ENCODE measurements around the gene MAPK9. TPM values are rescaled to one million over a fixed set of nuclear protein-coding genes. Genes with fewer than 3 reads are reported as not detected.

Gene MAPK9
- total RNA-seq, 6 experiments from 2014 or later, result 14.4 to 18.6 (median 15.6) TPM

DNA sequence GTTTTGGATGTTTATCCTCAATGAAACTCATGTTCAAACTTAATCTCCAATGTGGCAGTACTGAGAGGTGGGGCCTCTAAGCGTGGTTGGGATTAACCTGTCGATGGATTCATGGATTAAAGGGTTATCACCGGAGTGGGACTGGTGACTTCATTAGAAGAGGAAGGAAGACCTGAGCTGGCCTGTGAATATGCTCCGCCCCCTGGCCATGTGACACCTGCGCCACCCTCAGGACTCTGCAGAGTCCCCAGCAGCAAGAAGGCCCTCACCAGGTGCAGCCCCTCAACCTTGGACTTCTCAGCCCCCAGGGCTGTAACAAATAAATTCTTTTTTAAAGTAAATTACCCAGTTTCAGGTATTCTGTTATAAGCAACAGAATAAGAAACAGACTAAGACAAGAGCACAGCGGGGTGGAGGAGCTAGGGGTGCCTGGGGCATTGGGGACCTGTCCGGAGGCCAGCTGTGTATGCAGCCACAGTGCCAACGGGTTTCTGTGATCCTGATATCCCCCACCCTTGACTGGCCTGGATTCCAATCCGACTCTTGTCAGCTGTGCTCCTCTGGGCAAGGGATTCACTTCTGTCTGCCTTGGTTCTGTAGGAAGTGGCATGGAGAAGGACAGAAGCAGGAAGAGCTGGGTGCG lies 3.2 kb upstream of the MAPK9 start:
- intact Hi-C loops (cut with DNase I), result no loop called here
- H3K4me1 ChIP-seq, result peaks cover 0 to 14% (median 0%) of the 10 kb centered on the region in 4 donors
- no peaks in the 10 kb centered on the region for H3K9me3 ChIP-seq
- H3K36me3 ChIP-seq, result no peaks in the 10 kb centered on the region
- TF ChIP-seq, protein P1, sequence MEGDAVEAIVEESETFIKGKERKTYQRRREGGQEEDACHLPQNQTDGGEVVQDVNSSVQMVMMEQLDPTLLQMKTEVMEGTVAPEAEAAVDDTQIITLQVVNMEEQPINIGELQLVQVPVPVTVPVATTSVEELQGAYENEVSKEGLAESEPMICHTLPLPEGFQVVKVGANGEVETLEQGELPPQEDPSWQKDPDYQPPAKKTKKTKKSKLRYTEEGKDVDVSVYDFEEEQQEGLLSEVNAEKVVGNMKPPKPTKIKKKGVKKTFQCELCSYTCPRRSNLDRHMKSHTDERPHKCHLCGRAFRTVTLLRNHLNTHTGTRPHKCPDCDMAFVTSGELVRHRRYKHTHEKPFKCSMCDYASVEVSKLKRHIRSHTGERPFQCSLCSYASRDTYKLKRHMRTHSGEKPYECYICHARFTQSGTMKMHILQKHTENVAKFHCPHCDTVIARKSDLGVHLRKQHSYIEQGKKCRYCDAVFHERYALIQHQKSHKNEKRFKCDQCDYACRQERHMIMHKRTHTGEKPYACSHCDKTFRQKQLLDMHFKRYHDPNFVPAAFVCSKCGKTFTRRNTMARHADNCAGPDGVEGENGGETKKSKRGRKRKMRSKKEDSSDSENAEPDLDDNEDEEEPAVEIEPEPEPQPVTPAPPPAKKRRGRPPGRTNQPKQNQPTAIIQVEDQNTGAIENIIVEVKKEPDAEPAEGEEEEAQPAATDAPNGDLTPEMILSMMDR (IDR thresholded peaks at IDR 0.05), result no peak
- no peak for TF ChIP-seq POLR2A (IDR thresholded peaks at IDR 0.05)
- 83% methylated on average over 7 of the region's 10 CpGs for WGBS (ENCODE audit: insufficient coverage, low coverage, low lambda C conversion rate, missing lambda C conversion rate)
- no peaks in the 10 kb centered on the region for H3K27me3 ChIP-seq
- no peak for ATAC-seq
- no peak overlapping the region for H3K4me3 ChIP-seq
- H3K27ac ChIP-seq, result no peak overlapping the region
- DNase-seq, result no peak

DNA sequence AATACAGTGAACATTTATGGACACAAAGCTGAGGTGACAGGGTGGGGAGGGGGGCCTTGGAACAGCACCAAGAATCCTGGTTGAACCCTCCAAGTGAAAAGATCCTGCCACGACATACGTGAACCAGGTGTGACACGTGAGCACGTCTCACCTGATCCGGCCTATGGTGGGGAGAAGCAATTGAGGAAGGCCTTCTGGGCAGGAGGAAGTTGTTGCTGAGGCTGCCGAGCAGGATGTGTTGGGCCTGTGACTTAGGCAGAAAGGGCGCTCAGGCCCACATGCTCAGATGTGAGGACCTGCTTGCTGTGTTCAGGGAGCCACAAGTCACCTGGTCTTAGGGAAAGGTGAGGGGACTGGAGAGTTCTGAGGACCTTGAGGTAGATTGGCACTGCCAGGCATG lies 2.5 kb upstream of the MAPK9 start:
- no peaks in the 10 kb centered on the region for H3K36me3 ChIP-seq
- 74% methylated on average over 7 of the region's 7 CpGs for WGBS (ENCODE audit: insufficient coverage, low coverage, low lambda C conversion rate, missing lambda C conversion rate)
- H3K4me3 ChIP-seq, result no peak overlapping the region
- intact Hi-C loops (cut with DNase I), result no loop called here
- no peak overlapping the region for H3K27ac ChIP-seq
- H3K9me3 ChIP-seq, result no peaks in the 10 kb centered on the region
- peaks cover 0 to 17% (median 0%) of the 10 kb centered on the region in 4 donors for H3K4me1 ChIP-seq
- ATAC-seq, result no peak
- no peak for DNase-seq
- H3K27me3 ChIP-seq, result no peaks in the 10 kb centered on the region
- TF ChIP-seq, protein P1 (IDR thresholded peaks at IDR 0.05), result no peak
- TF ChIP-seq POLR2A (IDR thresholded peaks at IDR 0.05), result no peak

GRCh38 chr5:180291234-180291940 lies 496 bp downstream of the MAPK9 start:
- Histone ChIP-seq H3K4me3 (peak overlapping the region; percentile 58 to 100 (median 62)), H3K27ac (peak overlapping the region in 1 of 3 donors; percentile 87), H3K36me3 (no peaks in the 10 kb centered on the region), H3K4me1 (peaks cover 0 to 17% (median 0%) of the 10 kb centered on the region in 4 donors), H3K9me3 (no peaks in the 10 kb centered on the region), H3K27me3 (no peaks in the 10 kb centered on the region)
- ATAC-seq, result peak; percentile 6 to 16 (median 10)
- no CpG with 5 or more reads among the region's 68 CpGs for WGBS (ENCODE audit: insufficient coverage, low coverage, low lambda C conversion rate, missing lambda C conversion rate)
- peak in 1 of 3 donors; percentile 52 for DNase-seq
- intact Hi-C loops (cut with DNase I), result no loop called here
- no peak for TF ChIP-seq POLR2A (IDR thresholded peaks at IDR 0.05)
- TF ChIP-seq, protein P1 (IDR thresholded peaks at IDR 0.05), result peak in 3 of 4 donors; percentile 5 to 35 (median 10)

GRCh38 chr5:180290568-180291233 lies 1.2 kb downstream of the MAPK9 start:
- Histone ChIP-seq H3K27ac (no peak overlapping the region), H3K4me1 (peaks cover 0 to 17% (median 0%) of the 10 kb centered on the region in 4 donors), H3K4me3 (peak overlapping the region; percentile 58 to 100 (median 62)), H3K36me3 (no peaks in the 10 kb centered on the region), H3K9me3 (no peaks in the 10 kb centered on the region), H3K27me3 (no peaks in the 10 kb centered on the region)
- intact Hi-C loops (cut with DNase I), result no loop called here
- TF ChIP-seq POLR2A (IDR thresholded peaks at IDR 0.05), result no peak
- TF ChIP-seq, protein P1 (IDR thresholded peaks at IDR 0.05), result no peak
- no peak for DNase-seq
- no peak for ATAC-seq
- WGBS (ENCODE audit: insufficient coverage, low coverage, low lambda C conversion rate, missing lambda C conversion rate), result 11% methylated on average over 6 of the region's 13 CpGs

All from right lobe of liver (tissue), 6 donors.